SIG-M5 treated with dmso at 0.1 percent for 504 hours (cell line): Measurements from ENCODE around the gene NRTN.
"Not testable (repeated sequence)": the region's sequence is repeated elsewhere in the genome, so short reads cannot be mapped to it uniquely, and the experiment has no call there.

Source experiments
- DNase-seq: peaks from one replicate; lab custom pipeline; 2025; ENCODE audit not compliant: unreplicated experiment; lab: John Stamatoyannopoulos, UW

Gene NRTN, protein sequence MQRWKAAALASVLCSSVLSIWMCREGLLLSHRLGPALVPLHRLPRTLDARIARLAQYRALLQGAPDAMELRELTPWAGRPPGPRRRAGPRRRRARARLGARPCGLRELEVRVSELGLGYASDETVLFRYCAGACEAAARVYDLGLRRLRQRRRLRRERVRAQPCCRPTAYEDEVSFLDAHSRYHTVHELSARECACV

GRCh38 chr19:5804516-5805461 is at the start of gene NRTN:
Gene NRTN (plus strand): TSS chr19:5805067. CDS start chr19:5824166, 19,099 bp downstream.
- DNase-seq: no peak

DNA sequence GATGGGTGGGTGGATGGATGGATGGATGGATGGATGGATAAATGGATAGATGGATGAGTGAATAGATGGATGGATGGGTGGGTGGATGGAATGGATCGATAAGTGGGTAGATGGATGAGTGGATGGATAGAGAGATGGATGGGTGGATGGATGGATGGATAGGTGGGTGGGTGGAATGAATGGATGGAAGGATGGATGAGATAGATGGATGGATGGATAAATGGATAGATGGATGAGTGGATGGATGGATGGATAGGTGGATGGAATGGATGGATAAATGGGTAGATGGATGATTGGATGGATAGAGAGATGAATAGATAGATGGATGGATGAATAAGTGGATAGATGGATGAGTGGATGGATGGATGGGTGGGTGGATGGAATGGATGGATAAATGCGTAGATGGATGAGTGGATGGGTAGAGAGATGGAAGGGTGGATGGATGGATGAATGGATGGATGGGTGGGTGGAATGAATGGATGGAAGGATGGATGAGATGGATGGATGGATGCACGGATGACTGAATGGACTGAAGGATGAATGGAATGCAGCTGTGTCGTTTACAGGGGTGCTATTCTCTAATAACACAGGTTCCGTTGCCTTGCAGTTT is 42.2 kb upstream of the NRTN start:
- DNase-seq: no peak

DNA sequence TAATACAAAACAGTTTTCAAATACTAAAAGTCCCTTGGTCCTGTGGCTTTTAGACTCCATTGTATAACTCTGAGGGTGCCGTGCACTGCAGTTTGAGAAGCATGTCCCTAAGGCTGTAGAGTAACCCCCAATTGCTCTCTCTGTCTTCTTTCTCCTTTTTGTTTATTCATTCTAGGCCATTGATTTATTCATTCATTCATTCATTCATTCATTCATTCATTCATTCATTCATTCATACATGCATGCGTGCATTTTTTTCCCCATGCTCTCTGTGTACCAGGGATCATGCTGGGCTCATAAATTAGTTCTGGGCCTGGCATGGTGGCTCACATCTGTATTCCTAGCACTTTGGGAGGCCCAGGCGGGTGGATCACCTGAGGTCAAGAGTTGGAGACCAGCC is 39.6 kb upstream of the NRTN start:
- no peak for DNase-seq

DNA sequence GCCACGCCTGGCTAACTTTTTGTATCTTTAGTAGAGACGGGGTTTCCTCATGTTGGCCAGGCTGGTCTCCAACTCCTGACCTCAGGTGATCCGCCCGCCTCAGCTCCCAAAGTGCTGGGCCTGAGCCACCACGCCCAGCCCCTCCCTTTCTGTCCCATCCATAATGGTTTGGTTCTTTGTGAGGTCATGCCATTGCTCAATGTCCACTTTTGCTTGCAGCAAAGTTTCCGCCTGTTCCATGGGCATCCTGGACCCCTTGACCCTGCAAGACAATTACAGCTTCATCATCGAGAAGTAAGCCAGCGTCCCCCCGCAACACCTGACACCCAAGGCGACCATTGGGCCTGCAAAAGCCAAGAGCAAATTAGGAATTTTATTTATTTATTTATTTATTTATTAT is 36.9 kb upstream of the NRTN start:
- DNase-seq: no peak

GRCh38 chr19:5772416-5772815 is 32.5 kb upstream of the NRTN start:
- no peak for DNase-seq

DNA sequence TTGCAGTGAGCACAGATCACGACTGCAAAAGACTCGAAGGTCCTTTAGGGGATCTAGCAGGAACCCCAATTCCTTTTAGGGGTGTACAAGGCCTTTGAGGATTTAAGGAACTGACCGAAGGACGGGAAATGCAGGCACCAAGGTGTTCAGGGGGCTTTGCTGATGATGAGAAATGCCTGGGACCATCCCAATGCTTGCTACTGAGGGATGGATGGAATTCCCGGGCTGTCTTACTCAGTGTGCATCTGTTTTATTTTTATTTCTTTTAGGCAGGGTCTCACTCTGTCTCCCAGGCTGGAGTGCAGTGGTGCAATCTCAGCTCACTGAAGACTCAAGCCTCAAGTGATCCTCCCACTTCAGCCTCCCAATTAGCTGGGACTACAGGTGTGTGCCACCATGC is 31.6 kb upstream of the NRTN start:
- no peak for DNase-seq

GRCh38 chr19:5774921-5775320 is 29.9 kb upstream of the NRTN start:
- DNase-seq: no peak

DNA sequence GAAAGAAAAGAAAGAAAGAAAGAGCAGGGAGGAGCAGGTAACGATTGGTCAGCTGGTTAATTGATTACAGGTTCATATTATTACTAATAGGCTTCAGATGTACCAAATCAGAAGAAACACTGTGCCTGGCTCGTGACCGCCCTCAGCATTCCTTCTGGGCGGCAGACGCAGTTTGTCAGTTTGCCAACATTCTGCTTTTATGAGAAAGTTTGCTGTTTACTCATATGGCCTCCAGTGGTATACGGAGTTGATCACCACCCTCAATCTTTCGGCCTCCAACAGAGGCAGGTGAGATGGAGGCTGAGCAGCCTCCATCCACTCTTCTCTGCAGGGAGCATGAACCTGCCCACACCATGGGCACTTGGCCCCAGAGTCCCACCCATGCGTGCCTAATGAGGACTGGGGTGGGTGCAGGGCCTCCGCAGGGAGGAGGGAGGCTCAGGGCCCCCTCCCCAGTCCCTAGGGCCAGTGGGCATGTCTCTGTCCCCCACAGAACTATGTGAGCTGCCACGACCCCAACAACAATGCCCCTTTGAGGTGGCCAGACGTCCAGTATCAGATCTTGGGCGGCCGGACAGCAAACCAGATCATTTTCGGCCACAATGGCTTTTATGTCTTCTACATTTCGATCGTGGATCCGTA is 29.1 kb upstream of the NRTN start:
- DNase-seq: no peak

GRCh38 chr19:5778402-5778801 is 26.5 kb upstream of the NRTN start:
- no peak for DNase-seq

DNA sequence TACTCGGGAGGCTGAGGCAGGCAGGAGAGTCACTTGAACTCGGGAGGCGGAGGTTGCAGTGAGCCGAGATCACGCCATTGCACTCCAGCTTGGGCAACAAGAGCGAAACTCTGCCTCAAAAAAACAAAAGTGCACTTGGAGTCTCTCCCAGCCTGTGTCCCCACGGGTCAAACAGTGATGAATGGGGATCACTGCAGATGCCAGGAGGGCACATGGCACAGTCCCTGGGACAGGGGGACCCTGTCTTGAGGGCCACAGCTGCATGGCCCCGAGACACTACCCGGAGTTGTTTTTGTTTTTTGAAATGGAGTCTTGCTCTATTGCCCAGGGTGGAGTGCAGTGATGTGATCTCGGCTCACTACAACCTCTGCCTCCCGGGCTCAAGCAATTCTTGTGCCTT is 24.0 kb upstream of the NRTN start:
- not testable (repeated sequence) for DNase-seq

DNA sequence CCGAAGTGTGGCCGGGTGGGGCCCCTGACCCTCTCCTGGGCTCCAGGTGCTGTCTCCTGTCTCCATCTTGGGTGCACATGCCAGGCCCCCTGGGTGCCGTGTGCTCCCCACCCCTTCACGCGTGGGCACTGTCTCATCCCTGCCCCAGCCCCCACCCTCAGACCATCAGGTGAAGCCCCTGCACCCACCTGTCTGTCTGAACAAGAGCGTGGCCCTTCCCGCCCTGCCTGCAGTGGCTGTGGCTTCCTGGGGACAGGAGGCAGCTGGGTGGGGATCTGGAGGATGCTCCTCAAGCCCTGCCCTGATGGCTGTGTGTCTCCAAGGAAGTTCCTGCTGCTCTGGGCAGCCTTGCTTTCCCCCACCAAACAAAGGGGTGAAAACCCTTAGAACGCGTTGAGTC is 22.5 kb upstream of the NRTN start:
- DNase-seq: no peak

DNA sequence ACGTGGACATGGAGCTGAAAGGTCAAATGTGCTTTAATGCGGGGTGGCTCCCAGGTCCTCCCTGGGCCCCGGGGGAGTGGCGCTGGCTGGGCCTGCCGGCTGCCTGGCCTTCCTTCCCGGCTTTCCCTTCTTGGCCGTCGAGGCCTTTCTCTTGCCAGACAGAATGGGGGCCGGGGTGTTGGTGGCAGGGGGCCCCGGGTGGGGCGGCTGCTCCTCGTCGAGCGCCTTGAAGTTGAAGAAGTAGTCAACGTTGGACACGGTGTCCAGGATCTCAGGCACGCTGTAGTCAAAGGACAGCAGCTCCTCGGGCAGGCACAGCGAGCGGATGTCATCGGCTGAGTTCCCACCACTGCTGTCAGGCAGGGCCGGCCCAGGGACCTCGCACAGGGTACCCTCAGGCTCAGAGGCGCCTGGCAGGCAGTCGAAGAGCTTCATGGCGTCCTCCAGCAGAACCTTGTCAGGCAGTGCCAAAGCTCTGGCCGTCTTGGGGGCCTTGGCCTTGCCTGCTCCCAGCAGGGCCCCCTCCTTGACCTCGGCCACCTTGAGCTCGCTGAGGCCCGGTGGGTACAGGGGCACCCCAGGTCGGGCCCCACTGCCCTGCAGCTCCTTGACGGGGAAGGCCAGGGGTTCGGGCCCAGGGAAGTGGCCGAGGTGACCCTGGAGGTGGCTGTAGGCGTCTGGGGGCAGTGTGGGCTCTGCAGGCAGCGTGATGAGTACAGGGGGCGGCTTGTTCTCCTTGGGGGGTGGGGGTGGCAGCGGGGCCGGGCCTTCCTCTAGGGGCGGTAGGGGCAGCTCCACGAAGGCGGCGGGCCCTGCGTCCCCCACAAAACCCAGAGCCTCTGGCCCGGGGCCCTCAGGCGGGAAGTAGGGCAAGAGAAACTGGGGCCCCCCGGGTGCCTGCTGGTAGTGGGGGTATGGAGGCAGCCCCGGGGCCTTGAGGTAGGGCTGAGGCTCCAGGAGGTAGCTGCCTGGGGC is 21.6 kb upstream of the NRTN start:
- no peak for DNase-seq

DNA sequence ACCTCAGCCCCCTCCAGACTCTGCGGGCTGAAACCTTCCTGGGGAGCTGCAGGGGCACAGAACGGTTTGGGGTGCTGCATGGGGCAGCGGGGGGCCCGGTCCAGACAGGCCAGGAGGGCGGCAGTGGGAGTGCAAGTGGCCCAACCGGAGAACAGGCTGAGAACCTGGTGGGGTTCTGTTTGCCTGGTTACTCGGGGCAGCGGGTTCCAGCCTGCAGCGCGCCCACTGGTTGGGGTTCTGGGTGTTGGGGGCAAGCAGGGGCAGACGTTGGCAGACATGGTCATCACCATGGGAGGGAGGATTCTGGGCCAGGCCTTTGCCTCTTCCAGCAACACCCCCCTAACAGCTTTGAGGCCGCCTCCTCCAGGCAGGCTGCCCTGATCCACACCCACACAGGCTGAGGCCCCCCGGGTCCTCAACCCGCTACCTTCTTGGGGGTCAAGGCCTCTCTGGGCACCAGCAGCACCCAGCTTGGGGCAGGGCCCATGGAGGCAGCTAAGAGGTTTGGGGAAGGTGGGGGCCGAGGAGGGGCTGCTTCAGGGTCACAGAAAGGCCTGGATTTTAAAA is 20.2 kb upstream of the NRTN start, which contains the start of gene PRR22:
Gene PRR22, minus strand, starts transcription at position 166 of the 567 bp plus-strand sequence. Its CDS starts 86 bp downstream, at position 80.
- no peak for DNase-seq

DNA sequence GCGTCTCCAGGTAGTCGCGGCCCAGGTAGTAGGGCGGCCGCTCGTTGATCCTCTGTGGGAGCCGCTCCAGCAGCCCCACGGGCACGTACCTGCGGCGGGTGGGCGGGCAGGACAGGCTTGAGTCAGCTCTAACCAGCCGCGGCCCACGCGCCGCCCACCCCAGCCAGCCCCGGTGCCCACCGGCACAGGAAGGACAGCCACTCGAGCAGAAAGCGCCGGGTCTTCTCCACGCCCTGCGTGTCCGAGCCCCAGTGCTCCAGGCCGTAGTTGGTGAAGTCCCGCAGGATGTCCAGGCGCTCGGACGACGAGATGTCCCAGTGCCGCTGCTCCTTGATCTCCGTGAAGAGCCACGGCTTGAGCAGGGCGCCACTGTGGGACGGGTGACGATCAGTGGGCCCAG is 19.4 kb upstream of the NRTN start:
- no peak for DNase-seq

- no peak for DNase-seq
Measured at GRCh38 chr19:5786593-5787408, 18.1 kb upstream of the NRTN start.

DNA sequence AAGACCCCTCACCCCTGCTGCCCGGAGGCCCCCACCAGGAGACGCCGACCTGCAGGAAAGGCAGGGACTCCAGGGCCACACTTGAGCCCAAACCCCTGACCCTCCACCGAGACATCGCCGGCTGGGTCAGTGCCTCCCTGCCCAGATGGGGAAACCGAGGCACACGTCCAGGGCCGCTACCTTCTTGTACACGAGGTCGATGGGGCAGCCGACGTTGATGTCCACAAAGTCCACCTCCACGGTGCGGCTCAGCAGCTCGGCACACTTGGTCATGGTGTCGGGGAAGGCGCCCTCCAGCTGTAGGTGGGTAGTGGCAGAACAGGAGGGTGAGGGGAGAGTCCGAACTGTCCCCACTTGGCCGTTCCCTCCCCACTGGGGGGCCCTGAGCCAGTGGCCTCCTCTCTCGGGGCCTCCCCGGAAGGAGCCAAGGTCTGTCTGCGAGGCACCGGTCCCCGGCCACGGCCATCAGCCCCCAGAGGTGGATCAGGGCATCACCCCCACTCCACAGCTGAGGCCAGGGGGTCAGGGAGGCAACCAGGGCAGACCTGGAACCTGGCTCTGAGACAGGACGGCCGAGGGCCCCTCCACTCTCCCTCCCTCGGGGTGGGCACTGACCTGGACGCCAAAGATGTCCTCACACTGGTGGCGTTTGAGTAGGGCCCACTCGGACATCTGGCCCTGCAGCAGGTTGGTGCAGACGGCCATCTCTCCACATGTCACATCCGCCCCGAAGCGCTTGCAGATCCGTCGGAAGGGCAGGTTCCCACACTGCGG is 17.3 kb upstream of the NRTN start:
- no peak for DNase-seq

- no peak for DNase-seq
Measured at GRCh38 chr19:5788422-5788821, 16.4 kb upstream of the NRTN start.

DNA sequence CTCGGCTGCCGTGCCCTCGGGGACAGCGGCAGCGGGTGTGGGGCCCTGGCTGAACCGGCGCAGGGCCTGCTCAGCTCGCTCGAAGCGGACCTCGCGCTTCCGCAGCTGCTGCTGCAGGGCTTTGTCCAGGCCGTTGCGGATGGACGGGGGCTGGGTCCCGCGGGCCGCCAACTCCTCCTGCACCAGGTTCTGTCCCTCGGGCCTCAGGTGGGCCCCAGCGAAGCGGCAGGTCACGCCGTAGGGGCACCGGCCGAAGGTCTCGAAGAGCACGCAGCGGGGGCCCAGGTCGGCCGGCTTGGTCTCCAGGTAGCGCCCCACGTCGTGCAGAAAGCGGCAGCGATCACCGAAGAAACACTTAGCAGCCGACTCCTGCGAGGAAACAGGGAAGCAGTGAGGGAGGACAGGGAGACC is 15.5 kb upstream of the NRTN start:
- DNase-seq: no peak
